NT2/D1 (cell line): Measurements from ENCODE around the gene METTL21C.

ENCODE experiments used
- SUZ12 ChIP-seq: IDR thresholded peaks from 2 replicates; pipeline ENCODE4 v1.6.1; 2011; ENCODE audit not compliant: insufficient read length, insufficient read depth; ENCODE audit errors: extremely low read depth
- YY1 ChIP-seq: IDR thresholded peaks from 2 replicates; pipeline ENCODE4 v1.6.1; 2011; ENCODE audit not compliant: insufficient read length, insufficient read depth
- ZNF274 ChIP-seq: IDR thresholded peaks from 2 replicates; pipeline ENCODE4 v1.6.1; 2011; ENCODE audit warnings: mild to moderate bottlenecking, low read depth, low read length

GRCh38 chr13:102678339-102679107, 16.3 kb downstream of the METTL21C start:
- TF ChIP-seq YY1 = no peak
- no peak for TF ChIP-seq ZNF274
- no peak for TF ChIP-seq SUZ12
